GM12873 (cell line): ENCODE results near the gene TMEM266.

ENCODE experiments used
- CTCF ChIP-seq: IDR thresholded peaks from 2 replicates; pipeline ENCODE4 v1.5.1; 2012; ENCODE audit warnings: low read depth, mild to moderate bottlenecking, moderate library complexity, low read length, control low read depth; ENCODE audit not compliant: insufficient read depth; ENCODE audit errors: missing control alignments

TMEM266 gene

GRCh38 chr15:76190070-76190564 lies 130.3 kb downstream of the TMEM266 start:
- TF ChIP-seq CTCF = no peak

- TF ChIP-seq CTCF = peak; percentile 89
Measured at GRCh38 chr15:76190751-76191538, 131.2 kb downstream of the TMEM266 start.

GRCh38 chr15:76191539-76192244 lies 131.9 kb downstream of the TMEM266 start:
- no peak for TF ChIP-seq CTCF

GRCh38 chr15:76192715-76193114 lies 132.9 kb downstream of the TMEM266 start:
- TF ChIP-seq CTCF = no peak

- TF ChIP-seq CTCF = no peak
Measured at GRCh38 chr15:76193934-76194333, 134.1 kb downstream of the TMEM266 start.

- TF ChIP-seq CTCF = no peak
Measured at GRCh38 chr15:76195506-76196268, 135.9 kb downstream of the TMEM266 start.
